Cerebellar nuclear complex (tissue), 1 donor: Measurements from ENCODE around the gene SNX5.
"Not testable (repeated sequence)": the region's sequence is repeated elsewhere in the genome, so short reads cannot be mapped to it uniquely, and the experiment has no call there.

ENCODE experiments used
- DNase-seq, 2 experiments: peaks; one replicate each; lab custom pipeline; 2025; lab: John Stamatoyannopoulos, UW

Gene SNX5

DNA sequence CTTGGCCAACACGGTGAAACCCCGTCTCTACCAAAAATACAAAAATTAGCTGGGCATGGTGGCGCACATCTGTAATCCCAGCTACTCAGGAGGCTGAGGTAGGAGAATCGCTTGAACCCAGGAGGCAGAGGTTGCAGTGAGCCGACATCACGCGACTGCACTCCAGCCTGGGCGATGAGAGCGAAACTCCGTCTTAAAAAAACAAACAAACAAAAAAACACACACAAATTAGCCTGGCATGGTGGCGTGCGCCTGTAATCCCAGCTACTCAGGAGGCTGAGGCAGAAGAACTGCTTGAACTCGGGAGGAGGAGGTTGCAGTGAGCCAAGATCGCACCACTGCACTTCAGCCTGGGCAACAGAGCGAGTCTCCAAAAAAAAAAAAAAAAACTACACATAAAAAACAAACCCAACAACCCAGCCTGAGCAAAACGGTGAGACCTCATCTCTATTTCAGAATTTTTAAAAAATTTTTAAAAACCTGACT is 8.2 kb downstream of the SNX5 start:
- DNase-seq: not testable (repeated sequence)

DNA sequence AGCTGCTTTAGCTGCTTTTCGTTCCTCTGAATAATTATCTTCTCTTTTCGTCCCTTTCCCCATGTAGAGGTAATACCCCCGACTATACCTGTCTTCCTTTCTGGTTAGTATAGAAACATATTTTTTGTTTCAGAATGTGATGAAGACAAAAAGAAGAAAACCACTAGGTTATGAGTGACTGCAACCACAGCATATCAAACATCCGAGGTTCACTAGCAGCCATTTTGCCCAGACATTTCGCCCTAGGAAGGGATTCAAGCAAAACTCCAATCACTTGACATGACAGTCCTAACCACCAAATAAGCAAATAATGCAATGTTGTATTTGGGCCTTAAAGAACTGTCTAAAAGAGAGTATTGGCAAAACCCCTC is 9.4 kb downstream of the SNX5 start:
- no peak for DNase-seq

DNA sequence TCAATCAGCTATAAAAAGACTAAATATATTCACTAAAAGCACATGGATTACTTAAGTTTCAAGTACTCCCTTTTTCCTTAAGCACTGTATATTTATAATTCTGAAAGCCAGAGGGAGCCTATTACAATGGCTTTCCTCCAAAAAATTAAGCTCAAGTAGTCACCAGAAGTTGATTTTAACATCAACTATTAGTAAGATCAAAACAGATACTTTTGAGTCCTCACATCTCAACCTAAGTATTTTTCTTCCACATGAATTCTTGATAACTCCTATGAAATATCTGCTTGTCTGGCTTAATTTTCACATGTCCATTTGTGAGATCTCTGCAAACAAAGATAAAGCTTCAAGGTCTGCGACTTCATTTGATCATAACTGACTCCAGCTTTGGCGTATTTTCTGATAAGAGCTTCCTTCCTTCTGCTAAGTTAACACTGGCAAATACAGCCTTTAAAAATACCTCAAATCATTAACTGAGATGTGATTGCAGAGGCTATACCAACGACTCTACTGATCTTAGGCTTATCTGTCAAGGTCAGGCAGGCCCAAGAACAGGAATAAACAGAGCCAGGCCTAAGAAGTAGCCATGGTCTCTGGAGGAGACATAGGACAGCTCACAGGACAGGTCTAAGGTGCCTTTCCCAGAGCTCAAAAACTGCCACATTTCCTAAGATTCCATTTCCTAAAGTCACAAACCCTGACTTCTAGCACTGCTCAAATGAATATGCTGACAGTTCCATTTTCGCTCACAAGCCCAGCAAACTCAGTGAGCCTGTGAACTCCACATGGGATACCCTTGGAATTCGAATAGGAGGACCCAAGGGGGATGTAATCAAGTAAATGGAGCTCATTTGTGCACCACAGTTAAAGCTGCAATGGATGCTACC is 10.0 kb downstream of the SNX5 start:
- no peak for DNase-seq

DNA sequence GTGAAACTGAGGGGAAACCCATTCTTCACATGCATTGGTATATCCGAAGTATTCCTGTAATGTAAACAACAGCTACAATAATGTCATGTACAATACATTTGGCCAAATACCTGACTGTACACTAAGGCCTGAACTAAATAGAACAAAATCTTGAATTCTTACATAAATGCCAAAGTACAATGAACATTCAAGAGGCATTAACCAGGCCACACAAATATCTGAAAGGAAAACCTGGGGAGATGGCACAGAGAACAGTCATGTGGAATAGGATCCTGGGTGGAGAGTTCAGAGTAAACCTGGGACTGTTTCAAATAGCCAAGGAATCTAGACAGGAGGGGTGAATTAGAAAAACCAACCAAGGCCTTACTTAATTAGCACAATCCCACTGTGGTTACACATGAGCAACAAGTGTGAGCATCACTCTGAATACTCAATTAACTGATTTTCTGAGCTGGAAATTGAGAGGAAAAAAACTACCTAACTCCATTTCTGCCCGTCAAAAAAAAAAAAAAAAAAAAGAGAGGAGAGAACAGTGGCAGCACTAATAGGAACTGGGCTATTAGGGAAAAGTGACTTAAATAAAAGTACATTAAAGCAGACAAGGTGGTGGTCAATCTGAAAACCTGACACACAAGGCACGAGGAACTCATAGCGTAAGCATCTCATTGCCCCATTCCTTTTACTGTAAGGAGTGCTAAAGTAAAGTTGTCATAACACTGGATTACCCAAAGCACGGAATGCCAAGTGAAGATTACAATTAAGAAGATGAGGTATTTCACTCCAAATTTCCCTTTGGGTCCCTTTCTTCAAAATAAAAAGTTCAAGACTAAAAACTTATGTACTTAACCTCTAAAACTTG is 10.9 kb downstream of the SNX5 start:
- DNase-seq: no peak

DNA sequence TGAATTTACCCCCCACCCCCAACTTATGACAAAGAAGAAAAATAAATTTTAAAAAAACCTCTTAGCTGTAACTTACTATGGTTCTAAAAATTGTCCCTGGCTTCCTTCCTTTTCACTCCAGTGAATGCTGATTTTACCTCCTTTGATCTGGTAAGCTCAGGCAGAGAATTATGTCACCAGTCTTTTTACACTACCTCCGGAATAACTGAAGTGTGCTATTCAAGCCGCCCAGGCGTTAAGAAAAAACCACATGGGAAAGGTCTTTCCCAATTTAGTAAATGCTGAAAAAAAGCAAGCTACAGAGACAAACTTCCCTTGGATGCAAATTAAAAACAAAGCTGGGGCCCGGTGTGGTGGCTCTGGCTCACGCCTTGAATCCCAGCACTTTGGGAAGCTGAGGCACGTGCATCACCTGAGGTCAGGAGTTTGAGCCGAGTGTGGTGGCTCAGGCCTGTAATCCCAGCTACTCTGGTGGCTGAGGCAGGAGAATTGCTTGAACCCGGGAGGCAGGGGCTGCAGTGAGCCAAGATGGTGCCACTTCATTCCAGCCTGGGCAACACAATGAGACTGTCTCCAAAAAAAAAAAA is 12.4 kb downstream of the SNX5 start:
- no peak for DNase-seq

DNA sequence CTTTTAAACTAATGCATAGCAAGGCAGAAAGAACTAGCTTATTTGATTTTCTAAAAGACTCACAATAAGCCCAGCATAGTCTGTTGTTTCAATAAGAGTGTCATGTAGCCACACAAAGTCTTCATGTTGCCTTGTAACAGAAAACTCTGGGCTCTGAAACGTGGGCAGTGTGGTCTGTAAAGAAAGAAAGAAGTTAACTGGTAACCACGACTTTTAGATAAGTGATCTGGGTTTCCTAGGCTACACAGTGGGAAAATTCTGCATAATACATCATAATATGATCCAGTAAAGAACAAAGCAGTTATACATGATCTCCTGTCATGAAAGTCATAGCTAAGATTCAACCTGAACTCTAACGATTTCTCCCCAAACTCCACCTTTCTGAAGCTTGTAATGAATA is 13.3 kb downstream of the SNX5 start:
- no peak for DNase-seq

DNA sequence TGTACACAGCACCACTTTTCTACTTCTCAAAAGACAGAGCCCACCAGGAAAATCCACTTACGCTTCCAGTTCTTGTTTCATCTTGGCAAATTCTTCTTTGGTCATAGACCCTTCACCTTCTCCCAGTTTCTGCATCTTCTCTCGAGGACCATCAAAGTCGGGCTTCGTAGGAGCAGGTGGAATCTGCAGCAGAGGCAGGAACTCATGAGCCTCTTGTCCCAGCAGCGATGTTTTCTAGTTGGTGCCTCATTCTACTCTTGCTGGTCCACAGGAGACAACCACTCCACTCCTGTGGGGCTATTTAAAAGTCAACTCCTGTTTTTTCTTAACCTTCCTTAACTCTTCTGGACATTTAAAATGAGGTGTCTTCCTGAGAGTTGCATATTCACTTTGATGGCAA is 14.7 kb downstream of the SNX5 start:
- no peak for DNase-seq

DNA sequence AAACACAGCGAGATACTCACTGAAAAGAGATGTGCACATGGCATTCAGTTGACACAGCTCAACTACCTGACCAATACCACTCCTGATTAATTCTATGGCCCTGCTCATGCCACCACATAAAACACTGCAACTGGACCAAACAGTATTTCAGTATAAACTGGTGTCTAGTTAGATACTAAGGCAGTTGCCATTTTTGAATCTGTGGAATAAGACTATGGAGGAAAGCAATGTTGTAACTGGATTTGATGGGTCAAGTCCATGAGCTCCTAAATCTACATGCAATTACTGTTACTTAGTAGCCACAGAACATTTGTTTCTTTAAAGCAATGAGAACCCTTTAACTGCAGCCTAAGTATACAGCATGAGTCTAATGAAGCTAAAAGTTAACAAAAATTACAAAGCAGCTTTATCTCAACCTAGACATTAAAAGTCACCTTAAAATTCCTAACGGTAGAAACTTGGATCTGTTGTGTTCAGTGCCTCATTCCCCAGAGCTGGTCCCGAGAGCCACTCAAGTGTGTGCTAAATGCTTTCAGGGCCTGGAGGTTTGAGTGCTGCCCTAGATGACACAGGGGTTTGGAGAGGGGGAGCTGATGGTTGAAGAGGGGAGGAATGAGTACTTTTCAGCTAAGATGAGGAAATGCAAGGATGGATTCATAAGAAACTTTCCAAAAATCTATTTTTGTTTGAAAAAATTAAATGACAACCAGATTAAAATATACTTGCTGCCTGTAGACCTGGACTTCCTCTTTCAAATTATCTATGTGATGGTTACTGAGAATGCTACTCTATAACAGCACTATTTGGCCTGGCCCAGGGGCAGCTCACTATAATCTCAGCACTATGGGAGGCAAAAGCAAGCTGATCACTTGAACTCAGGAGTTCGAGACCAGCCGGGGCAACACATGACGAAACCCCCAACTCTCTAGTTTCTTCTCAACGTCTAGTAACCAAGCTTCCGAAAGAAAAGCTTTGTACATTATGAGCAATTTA is 15.6 kb downstream of the SNX5 start:
- DNase-seq: no peak

DNA sequence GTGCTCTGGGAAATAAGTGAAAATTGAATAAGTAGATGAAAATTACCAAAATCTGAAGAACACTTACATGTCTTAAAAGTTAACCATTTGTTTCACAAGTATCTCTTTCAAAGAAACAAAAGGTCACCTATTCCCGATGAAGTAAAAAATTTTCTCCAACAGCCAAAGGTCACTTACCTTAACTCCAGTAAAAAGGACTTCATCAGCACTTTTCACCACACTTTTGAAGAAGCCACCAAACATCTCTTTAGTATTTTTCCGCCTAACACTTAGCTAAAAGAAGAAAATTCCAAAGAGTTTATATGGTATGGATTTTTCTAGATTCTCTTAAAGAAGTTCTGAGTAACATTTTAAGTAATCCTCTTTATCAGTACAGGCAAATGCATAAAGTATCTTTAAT is 17.3 kb downstream of the SNX5 start:
- no peak for DNase-seq

DNA sequence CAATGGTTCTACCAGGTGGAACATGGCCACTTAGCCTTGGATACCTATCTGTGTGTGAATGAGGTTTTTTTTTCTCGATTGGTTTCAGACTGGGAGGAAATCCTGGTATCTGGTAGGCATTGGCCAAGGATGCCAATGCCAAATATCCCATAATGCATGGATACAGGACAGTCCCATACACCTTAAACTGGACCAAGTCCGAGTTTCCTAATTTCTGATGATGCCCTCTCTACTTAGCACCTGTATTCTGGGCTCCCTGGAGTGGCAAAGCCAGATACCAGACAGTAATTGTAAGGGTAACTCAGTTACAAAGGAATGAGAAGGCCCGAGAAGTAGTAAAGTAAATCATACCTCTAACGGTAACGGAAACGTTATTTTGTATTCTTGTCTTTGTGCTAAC is 17.9 kb downstream of the SNX5 start:
- DNase-seq: no peak

DNA sequence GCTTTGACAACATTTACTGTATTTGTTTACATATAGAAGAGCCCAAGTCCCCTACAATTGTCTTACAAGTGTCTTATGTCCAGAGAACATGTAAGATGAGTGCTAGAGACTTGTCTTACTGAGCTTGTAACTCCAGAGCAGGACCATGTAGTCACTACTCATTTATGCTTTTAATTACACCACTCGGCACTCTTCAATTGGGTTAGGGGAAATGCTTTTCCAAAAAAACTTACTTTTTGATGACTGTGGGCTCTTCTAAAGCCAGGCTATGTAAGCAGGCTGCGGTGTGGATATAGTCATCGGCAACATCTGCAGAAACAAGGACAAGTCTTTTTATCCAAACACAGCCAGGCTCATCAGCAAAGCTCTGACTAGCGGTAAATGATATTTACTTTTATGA is 18.7 kb downstream of the SNX5 start:
- DNase-seq: no peak

DNA sequence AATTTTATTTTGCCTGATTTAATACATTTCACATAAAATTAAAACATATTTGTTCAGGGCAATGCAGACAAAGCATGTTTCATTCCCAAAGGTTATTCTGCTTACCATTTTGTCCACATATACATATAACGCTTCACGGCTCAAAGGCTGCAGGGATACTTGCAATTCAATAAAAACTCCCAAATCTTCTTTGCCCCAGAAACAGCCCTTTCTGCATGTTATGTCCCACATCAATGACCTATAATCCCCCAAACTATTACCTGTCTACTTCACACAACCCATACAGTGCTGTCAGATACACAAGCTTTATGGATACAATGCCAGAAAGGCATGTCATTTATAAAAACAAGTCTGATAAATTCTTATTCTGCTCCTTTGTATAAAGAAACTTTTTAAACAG is 20.2 kb downstream of the SNX5 start:
- DNase-seq: no peak

DNA sequence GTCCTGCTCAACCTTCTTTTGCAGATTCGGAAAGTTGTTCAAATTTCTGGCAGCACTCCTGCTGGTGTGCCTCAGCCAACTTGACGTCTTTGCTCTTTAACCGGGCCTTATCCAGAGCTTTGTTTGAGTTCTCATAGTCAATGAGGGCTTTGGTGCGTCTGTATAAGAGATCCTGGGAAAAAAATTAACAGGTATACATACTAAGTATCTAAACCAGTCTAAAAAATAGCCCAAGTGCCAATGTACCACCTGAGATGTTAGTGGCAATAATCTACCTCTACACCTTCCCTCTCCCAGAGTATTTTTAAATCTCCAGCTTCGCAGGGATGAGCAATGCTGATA is 21.1 kb downstream of the SNX5 start:
- no peak for DNase-seq

DNA sequence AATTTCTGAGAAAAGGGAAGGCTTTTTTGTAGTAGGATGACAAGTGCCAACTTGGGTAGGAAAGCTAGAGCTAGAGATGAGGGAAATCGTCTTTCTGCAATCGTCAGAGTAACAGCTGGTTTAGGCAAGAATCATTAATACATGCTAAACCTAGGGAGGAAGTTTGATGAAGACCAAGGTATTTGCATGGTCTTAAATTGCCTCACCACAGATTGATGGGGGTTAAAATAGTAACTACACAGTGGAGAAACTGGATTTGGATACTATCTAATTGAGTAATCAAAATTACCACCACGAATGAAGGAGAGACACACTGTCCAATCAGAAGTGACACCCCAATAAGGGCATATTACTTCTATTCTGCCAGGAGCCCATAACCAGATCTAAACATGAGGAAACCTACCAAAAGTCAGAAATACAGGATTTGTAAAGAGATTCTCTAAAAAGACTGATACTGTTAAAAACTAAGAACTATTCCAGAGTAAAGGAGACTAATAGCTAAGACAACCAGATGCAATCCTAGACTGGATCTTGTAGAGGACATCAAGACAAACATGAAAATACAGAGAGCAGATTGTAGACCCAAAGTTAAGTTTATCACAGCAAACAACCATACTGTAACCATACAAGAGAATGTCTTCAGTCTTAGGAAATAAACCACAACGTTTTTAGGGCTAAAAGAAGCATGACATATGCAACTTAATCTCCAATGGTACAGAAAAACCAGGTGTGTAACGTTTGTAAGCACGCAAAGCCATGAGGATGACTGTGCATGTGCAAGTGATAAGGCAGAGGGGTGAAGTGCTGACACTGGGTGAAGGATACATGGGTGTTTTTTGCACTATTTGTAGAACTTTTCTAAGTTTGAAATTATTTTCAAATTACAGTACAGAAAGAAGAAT is 21.8 kb downstream of the SNX5 start:
- no peak for DNase-seq

DNA sequence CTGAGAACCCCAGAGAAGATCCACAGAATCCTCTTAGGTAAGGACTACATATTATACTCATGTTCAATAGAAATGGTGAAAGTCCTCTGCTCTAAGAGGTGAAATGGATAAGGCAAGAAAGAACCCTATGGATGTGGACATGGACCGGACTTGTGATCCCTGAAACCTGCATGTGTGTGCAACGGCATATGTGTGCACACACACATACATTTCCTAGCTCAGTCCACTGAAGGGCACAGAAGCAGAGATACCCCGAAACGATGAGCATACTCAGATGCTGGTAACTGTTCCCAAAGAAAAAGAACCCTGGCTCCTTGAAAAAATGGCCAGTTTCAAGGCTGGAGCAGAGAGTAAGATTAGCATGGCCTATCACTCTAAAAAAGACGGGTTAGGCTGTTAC is 22.6 kb downstream of the SNX5 start:
- DNase-seq: no peak

DNA sequence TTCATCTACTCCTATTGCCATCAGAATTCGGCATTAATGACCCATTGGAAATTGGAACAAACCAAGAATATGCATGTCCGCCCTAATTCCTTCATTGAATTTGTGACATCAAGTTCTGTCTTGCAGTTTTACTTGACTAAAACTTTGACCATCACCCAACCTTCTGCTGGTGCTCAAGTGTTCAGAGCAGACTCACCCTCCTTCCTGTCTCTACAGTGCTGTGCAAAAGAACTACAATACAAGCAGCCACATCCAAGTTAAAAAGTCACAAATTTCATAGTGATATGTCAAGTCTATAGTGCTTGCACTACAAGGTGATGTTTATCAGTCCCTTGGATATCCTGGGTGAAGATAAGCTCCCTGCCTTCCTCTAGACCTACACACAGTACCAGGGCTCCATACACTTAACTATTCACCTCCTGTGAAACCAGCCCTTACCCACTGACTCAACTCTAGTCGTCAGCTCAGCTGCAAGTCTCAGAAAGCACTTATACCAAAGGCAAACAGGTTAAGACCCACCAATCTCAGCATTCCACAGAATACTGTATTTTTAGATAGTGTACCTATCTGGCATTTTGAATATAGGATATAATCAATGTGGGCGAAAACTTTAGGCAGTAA is 23.6 kb downstream of the SNX5 start:
- no peak for DNase-seq

DNA sequence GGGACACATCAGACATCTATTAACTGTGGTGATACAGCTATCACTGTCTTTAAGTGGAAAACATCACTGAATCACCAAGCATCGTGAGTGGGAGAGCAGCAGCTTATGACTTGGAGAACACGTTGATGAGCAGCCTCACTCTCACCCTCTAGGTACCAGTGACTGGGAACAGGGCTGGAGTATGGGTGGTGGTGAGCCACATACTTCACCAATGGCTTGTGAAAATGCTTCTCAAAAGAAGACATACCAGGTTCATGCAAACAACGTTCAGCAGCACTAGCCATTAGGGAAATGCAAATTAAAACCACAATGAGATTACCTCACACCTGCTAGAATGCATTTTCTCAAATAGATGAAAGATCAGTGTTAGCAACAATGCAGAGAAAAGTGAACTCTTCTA is 25.3 kb downstream of the SNX5 start:
- no peak for DNase-seq

DNA sequence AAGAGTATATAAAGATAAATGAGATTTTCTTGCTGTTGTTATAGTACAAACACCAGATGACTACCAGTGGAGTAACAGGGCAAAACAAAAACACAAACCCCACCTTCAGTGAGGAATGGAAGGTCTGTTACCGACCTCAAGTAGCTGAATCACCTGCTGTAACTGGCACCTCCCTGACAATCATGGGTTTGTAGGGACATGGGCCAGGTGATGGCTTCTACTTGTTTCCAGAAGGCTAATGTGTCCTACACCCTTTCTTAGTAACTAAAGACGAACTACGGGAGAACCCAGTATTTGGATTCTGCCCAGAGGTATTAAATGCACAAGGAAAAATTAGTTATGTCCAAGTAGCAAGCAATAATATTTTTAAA is 26.8 kb downstream of the SNX5 start:
- DNase-seq: no peak

DNA sequence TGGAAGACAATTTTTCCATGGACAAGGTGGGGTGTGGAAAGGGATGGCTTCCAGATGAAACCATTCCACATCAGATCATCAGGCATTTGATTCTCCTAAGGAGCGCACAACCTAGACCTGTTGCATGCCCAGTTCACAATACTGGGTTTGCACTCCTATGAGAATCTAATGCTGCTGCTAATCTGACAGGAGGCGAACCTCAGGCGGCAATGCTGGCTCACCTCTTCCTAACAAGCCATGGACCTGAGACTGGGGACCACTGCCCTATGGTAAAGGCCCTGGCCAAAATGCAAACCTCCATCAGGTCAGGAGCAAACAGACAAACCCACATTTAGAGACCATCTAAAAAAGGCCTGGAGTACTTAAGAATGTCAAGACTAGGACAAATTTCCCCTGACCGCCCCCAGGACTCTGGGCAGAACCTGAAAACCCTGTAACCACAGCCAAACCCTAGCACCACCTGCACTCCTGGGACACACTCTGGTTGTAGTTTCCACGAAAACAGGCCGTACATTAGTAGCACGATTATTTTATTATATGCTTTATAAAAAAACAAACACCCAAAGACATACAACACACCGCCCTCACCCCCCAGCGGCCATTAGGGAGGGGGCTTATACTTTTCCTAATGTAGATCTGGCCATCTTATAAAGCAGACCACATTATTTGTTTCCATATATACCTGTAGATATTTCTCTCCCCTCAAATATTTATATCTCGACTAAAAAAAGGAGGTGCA is 27.3 kb downstream of the SNX5 start:
- no peak for DNase-seq
